ENCODE data around the gene HTT-AS.
A peak's percentile ranks its signal among the peaks of the same experiment; 100 is the strongest.

Gene HTT-AS

GRCh38 chr4:3074078-3074845 is at the start of gene HTT-AS, which contains the start of gene HTT:
HTT-AS (minus strand) TSS chr4:3074538.
HTT (plus strand) TSS chr4:3074681; CDS start chr4:3074826, 145 bp downstream.
- DNase-seq (ENCODE audit: extremely low spot score, insufficient read length, low read depth): peak; percentile 81
- FAIRE-seq: peak; percentile 91

GRCh38 chr4:3123181-3123671 is 48.9 kb upstream of the HTT-AS start:
- FAIRE-seq (no peak), DNase-seq (ENCODE audit: extremely low spot score, insufficient read length, low read depth) (no peak)

- FAIRE-seq (no peak), DNase-seq (ENCODE audit: extremely low spot score, insufficient read length, low read depth) (no peak)
These were observed 47.8 kb upstream of the HTT-AS start for GRCh38 chr4:3122081-3122563.

GRCh38 chr4:3121596-3121995 is 47.3 kb upstream of the HTT-AS start:
- FAIRE-seq: no peak
- no peak for DNase-seq (ENCODE audit: extremely low spot score, insufficient read length, low read depth)

- DNase-seq (ENCODE audit: extremely low spot score, insufficient read length, low read depth): no peak
These were observed 46.8 kb upstream of the HTT-AS start for GRCh38 chr4:3121110-3121509.

GRCh38 chr4:3119464-3119863 is 45.1 kb upstream of the HTT-AS start:
- FAIRE-seq (no peak), DNase-seq (ENCODE audit: extremely low spot score, insufficient read length, low read depth) (no peak)

More at GRCh38 chr4:3121110-3121509, 46.8 kb upstream of the HTT-AS start:
- no peak for FAIRE-seq

GRCh38 chr4:3118312-3118711 is 44.0 kb upstream of the HTT-AS start:
- DNase-seq (ENCODE audit: extremely low spot score, insufficient read length, low read depth) (no peak), FAIRE-seq (no peak)

- FAIRE-seq (no peak), DNase-seq (ENCODE audit: extremely low spot score, insufficient read length, low read depth) (no peak)
These were observed 42.6 kb upstream of the HTT-AS start for GRCh38 chr4:3116955-3117354.

- FAIRE-seq (no peak), DNase-seq (ENCODE audit: extremely low spot score, insufficient read length, low read depth) (no peak)
These were observed 41.4 kb upstream of the HTT-AS start for GRCh38 chr4:3115637-3116270.

GRCh38 chr4:3114377-3114776 is 40.0 kb upstream of the HTT-AS start:
- DNase-seq (ENCODE audit: extremely low spot score, insufficient read length, low read depth) (no peak), FAIRE-seq (no peak)

- no peak for DNase-seq (ENCODE audit: extremely low spot score, insufficient read length, low read depth)
These were observed 38.5 kb upstream of the HTT-AS start for GRCh38 chr4:3112609-3113469.

GRCh38 chr4:3112201-3112600 is 37.9 kb upstream of the HTT-AS start:
- DNase-seq (ENCODE audit: extremely low spot score, insufficient read length, low read depth): no peak
- no peak for FAIRE-seq

More at GRCh38 chr4:3112609-3113469, 38.5 kb upstream of the HTT-AS start:
- FAIRE-seq: no peak

GRCh38 chr4:3111461-3111860 is 37.1 kb upstream of the HTT-AS start:
- DNase-seq (ENCODE audit: extremely low spot score, insufficient read length, low read depth) (no peak), FAIRE-seq (no peak)

- no peak for FAIRE-seq
These were observed 33.9 kb upstream of the HTT-AS start for GRCh38 chr4:3108211-3108610.

GRCh38 chr4:3107691-3108121 is 33.4 kb upstream of the HTT-AS start:
- FAIRE-seq: no peak

More at GRCh38 chr4:3108211-3108610, 33.9 kb upstream of the HTT-AS start:
- no peak for DNase-seq (ENCODE audit: extremely low spot score, insufficient read length, low read depth)

GRCh38 chr4:3107271-3107670 is 32.9 kb upstream of the HTT-AS start:
- DNase-seq (ENCODE audit: extremely low spot score, insufficient read length, low read depth): no peak
- no peak for FAIRE-seq

More at GRCh38 chr4:3107691-3108121, 33.4 kb upstream of the HTT-AS start:
- DNase-seq (ENCODE audit: extremely low spot score, insufficient read length, low read depth): no peak

GRCh38 chr4:3106339-3107186 is 32.2 kb upstream of the HTT-AS start:
- DNase-seq (ENCODE audit: extremely low spot score, insufficient read length, low read depth) (peak; percentile 75), FAIRE-seq (peak; percentile 94)

- DNase-seq (ENCODE audit: extremely low spot score, insufficient read length, low read depth) (no peak), FAIRE-seq (no peak)
These were observed 24.0 kb upstream of the HTT-AS start for GRCh38 chr4:3098346-3098745.

GRCh38 chr4:3096202-3096601 is 21.9 kb upstream of the HTT-AS start:
- no peak for DNase-seq (ENCODE audit: extremely low spot score, insufficient read length, low read depth)
- no peak for FAIRE-seq
